Vagina (tissue), 2 donors: ENCODE results near the gene LPP.

Experiments used
- CTCF ChIP-seq, 3 experiments: fragments of 450-650 bp in 2 of 3; fragments of 200-600 bp in 1 of 3; sonication (generic) in 1 of 3; IDR thresholded peaks; one replicate each; pipeline ENCODE4 v1.5.1; 2017 to 2019; ENCODE audit warnings: antibody characterized with exemption in 3 of 3, mild to moderate bottlenecking in 2 of 3, moderate library complexity in 2 of 3
- POLR2AphosphoS5 ChIP-seq, 2 donors: sonication (generic); formaldehyde crosslinking; IDR thresholded peaks; one replicate each; pipeline ENCODE4 v1.9.0; 2017; ENCODE audit warnings: antibody characterized with exemption in 2 of 2, mild to moderate bottlenecking in 2 of 2, low read depth in 1 of 2; ENCODE audit not compliant: insufficient read depth in 1 of 2

- no peak for TF ChIP-seq POLR2AphosphoS5 (IDR thresholded peaks at IDR 0.05; ENCODE audit: insufficient read depth in 1 of 2, low read depth in 1 of 2)
- TF ChIP-seq CTCF (IDR thresholded peaks at IDR 0.05), result no peak
These were observed 405.9 kb downstream of the LPP start for GRCh38 chr3:188559856-188560255.
